Sciatic nerve (tissue), 2 donors: Measurements from ENCODE around the gene COL15A1. TPM values are rescaled to one million over a fixed set of nuclear protein-coding genes. Genes with fewer than 3 reads are reported as not detected.
A peak's percentile ranks its signal among the peaks of the same experiment; 100 is the strongest.

Experiments used
- ATAC-seq: fragments of 200-7000 bp; cut with Tn5 transposase; one replicate; pipeline ENCODE4 v1.9.1; 2020; ENCODE audit warnings: mild to moderate bottlenecking, moderate library complexity
- DNase-seq: peaks from one replicate; pipeline ENCODE4 v3.0.0-alpha.2; 2020; ENCODE audit warnings: low spot score
- intact Hi-C: fragments of 100-400 bp; cut with DNase I; formaldehyde crosslinking; loops from one replicate; pipeline ENCODE4 v1.14.2; 2022
- total RNA-seq: library from RNA; stranded (reverse); fragmentation: NEBNext Ultra II Directional; extraction: Animal tissue kit (Norgen Biotek cat#: 25700); gene quantifications from one replicate; pipeline ENCODE4 v1.2.1, GENCODE V29; 2021
- donor health status: DM: no; HTN: no; CAD: no.
- donor health status: DM: no; HTN: no; CAD: no.

Gene COL15A1
- total RNA-seq, 1 donor from 2014 or later: 94.6 TPM

- ATAC-seq (peak; percentile 93), DNase-seq (peak; percentile 96)
- intact Hi-C loops: no loop called here
Observed at GRCh38 chr9:99104459-99105151, 160.9 kb downstream of the COL15A1 start, which contains the start of gene TGFBR1. Gene TGFBR1, plus strand, starts transcription at chr9:99105113. Its CDS starts 93 bp downstream, at chr9:99105206.

GRCh38 chr9:99105152-99106043 lies 161.7 kb downstream of the COL15A1 start:
- ATAC-seq (peak; percentile 71), DNase-seq (peak; percentile 87)
- intact Hi-C loops: no loop called here

DNA sequence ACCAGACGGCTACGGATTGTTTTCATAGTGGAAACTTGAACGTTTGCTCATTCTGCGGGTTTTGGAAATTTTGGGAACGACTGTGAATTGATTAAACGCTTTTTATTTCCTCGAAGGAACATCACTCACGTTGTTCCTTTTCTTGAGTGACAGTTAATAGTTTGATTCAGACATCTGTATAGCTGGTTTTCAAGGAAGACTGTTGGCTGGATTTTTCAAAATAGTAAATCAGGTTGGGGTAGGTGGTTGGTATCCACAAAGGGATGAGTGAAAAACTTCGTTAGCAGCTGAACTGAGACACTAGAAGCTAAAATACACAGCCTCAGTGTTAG lies 162.3 kb downstream of the COL15A1 start:
- intact Hi-C loops: no loop called here
- ATAC-seq: no peak
- no peak for DNase-seq

DNA sequence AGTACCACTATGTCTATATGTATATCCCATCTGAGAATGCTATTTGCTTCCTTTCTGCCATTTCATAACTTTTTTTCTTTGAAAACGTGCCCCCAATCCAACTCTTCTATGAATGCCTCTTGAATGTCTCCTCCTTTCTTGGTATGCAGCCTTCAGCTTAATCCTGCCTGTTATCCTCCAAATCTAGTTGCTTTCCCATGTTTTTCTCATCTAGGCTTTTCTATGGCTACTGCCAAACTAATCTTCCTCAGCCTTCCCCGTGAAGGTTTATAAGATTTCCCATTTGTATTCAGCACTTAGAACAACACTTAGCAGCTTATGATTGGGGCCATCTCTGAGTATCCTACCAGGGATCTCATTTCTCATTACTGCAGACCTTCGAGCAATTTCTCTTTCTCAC lies 163.7 kb downstream of the COL15A1 start:
- ATAC-seq (no peak), DNase-seq (no peak)
- intact Hi-C loops: no loop called here

DNA sequence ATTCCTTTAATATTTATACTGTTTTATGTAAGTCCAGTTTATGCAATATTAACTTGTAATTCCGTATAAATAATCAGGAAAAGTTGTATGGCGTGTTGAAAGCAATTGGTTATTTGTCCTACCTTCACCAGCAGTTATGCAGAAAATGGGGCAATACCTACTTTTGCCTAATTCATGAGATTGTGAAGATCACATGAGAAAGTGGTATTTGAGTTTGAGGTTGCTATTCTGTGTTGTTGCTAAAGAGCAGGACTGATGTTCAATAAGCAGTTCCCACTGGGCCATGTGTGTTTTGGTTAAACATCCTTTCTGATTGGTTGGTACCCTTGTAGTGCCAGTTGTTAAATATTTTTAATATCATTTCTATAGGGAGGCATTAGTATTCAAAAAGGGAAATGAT lies 164.4 kb downstream of the COL15A1 start:
- DNase-seq (no peak), ATAC-seq (no peak)
- intact Hi-C loops: no loop called here

DNA sequence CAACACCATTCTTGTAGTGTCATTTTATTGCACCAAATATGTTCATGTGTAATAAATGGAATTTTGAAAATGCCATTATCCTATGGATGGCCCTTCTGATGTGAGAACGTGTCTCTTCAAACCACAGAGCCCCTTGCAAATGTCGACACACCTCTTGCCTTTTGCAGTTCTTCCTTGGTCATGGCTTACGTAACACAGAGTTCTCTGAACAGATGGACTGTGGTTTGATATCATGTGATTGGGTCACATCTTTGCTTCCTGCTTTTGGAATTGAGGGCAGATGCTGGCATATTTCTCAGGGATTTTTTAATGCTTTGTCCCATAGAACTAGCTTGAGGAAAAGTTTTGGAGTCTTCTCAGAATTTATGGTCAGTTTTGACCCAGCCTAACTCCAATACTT lies 165.8 kb downstream of the COL15A1 start:
- peak; percentile 44 for ATAC-seq
- intact Hi-C loops: no loop called here
- no peak for DNase-seq

DNA sequence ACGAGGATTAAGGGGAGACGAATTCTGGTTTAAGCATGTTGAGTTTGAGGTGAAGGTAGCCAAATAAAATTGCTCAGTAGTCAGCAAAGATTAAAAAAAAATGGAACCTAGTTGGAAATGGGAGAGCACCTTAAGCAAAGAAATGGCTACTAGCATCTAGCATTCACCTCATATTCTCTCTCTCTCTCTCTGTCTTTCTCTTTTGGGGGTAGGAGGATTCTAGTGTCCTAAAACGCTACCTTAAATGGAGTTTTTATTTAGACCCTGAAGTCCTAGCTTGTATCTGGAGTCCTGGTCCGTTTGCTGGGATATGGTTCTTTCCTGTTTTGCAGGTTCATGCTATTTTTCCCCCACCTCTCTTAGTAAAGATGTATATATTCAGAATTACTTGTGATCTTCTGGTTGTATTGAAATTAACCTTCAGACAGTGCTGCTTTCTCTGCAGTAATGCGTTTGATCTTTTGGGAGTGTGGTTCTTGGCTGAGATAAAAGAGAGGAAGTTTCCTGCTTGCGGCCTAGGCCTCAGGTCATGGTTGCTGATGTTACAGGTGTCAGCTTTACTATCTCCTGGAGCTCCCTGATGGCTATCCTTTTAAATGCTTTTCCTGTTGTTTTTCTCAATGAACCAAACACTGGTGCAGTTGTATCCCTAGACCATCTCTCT lies 169.2 kb downstream of the COL15A1 start:
- intact Hi-C loops: no loop called here
- DNase-seq (no peak), ATAC-seq (no peak)

DNA sequence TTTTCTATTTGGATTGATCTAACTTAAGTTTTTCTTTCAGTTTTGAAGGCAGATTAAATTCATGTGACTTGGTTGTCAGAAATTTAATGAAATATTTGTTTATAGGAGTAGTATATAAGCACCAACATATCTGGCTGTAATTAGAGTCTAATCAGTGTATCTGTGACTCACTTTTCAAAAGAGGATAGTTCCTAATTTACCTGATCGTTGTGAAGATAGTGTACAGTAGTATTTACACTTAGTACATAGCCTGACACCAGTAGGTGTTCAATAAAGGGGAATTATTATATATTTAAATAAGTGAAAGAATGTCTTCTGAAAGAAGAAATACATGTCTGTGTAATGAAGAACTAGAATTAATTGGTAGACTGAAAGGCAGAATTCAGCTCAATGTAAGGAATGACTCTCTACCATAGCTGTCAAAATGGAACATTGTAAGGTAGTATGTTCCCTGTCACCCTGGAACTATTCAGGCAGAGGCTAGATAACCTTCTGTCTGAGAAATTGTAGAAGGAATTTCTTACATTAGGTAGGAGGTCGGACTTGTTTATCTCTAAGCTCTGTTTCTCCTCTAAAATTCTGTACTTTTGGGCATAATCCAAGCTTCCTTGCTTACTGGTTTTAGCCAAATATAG lies 169.8 kb downstream of the COL15A1 start:
- no peak for ATAC-seq
- no peak for DNase-seq
- intact Hi-C loops: no loop called here

DNA sequence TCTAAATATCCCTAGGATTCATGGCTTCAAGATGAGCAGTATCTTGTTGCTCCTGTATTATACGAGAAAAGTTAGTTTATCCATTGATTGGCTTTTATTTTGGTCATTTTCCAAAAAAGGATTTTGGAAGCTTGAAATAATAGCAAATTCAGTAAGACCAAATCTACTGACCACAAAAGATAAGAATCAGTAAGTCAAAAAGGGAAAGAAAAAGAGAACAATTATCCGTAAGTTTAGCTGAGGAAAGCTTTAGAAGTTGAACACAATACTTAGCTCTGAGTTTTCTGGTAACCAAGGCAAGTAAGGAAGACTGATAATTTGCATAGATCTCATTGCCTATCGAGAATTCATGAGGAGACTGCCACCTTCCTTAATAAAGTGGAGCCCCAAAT lies 170.3 kb downstream of the COL15A1 start:
- DNase-seq: no peak
- intact Hi-C loops: no loop called here
- ATAC-seq: no peak

- intact Hi-C loops: no loop called here
- DNase-seq (no peak), ATAC-seq (no peak)
Observed at GRCh38 chr9:99114846-99115500, 171.3 kb downstream of the COL15A1 start.

DNA sequence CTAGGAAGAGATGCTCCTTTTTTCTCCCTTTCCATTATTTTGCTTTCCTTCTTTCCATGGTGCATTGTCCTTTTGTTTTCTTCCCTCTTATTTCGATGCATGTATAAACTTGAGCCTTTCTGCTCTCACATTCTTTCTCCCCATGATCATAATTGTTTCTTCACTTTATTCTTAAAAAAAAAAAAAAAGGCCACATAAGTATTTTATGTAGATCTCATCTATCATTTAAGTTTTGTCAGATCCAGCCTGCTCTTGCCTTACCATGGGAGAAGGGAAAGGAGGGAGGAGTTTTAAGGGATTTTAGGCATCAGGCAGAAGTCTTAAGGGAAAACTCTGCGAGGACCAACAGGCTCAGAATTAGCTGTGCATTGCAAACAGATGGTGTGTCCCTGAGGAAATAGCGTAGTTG lies 172.3 kb downstream of the COL15A1 start:
- no peak for ATAC-seq
- intact Hi-C loops: no loop called here
- no peak for DNase-seq

- intact Hi-C loops: no loop called here
- ATAC-seq (no peak), DNase-seq (no peak)
Observed at GRCh38 chr9:99118782-99119466, 175.2 kb downstream of the COL15A1 start.

GRCh38 chr9:99119976-99120655 lies 176.4 kb downstream of the COL15A1 start:
- DNase-seq (no peak), ATAC-seq (no peak)
- intact Hi-C loops: no loop called here

Other genes starting within 250 kb of the COL15A1 start
- gene GABBR2, start 235.0 kb upstream of the COL15A1 start, total RNA-seq: 0.49 TPM
- 16.5 TPM for gene ANKS6, start 147.4 kb upstream of the COL15A1 start, total RNA-seq
- 10.7 TPM for gene GALNT12, start 136.2 kb upstream of the COL15A1 start, total RNA-seq
- gene TGFBR1, start 161.2 kb downstream of the COL15A1 start, total RNA-seq: 71.3 TPM